ENCODE data around the gene MGAT4A.
"Not testable (repeated sequence)": the region's sequence is repeated elsewhere in the genome, so short reads cannot be mapped to it uniquely, and the experiment has no call there.

The MGAT4A gene

GRCh38 chr2:98728088-98728718 lies 2.7 kb downstream of the MGAT4A start:
- DNase-seq: not testable (repeated sequence)

DNA sequence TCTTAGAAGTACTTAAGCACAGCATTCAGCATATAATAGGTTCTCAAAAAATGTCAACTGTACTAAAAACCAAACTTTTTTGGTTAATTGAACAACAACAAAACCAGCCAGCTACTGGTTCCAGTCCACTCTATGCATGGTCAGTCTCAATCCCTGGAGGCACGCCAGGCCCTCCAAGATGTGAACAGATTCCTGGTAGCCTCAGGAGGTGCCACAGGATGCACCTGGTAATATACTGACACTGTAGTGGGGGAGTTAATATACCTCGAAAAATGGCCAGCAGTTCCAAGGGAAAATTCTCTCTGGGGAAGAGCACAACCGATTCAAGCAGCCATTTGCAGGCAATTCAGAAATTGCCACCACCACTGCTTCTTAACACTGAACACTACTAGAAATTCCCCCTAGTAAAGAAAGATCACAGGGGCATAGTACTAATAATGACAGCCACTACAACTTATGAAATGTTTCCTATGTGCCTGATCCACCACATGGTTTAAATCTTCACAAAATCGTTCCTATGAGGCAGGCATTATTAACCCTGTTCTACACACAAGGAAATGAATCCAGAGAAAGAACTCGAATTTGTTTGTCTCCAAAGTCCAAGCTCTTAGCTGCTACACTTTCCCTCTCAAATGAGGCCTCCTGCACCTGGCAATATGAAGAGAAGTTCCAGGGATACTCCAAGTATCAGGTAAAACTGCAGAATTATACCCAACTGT lies 3.4 kb downstream of the MGAT4A start:
- DNase-seq: no peak

DNA sequence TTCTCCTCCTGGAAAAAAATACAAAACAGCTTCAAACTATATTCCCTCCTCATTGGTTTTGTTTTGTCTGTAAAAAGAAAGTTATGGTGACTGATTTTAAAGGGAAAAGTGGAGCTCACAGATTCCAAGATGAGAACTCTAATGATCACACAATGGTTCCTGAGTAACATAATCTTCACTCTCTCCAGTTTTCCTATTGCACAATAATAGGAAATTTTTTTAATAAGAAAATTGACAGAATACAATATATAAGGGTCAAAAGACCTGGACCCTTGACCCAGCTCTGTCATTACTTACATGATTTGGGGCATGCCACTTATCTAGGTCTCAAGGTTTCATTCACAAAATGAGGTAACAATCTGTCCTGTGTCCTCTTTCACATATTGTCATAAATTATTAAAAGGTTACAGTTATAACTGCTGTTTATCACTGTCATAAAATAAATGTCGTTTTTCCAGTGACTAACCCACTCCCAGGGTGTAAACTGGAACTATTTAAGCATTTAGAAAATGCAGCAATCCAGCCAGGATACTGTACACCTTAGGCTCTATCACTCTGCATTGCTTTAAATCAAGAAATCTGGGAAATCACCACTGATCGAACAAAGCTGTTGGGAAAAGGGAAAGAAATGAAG lies 4.1 kb downstream of the MGAT4A start:
- DNase-seq: no peak

GRCh38 chr2:98726205-98726604 lies 4.7 kb downstream of the MGAT4A start:
- DNase-seq: no peak

- no peak for DNase-seq
Measured at GRCh38 chr2:98720286-98720685, 10.6 kb downstream of the MGAT4A start.

- DNase-seq: no peak
Measured at GRCh38 chr2:98717621-98718020, 13.3 kb downstream of the MGAT4A start.

GRCh38 chr2:98716786-98717185 lies 14.1 kb downstream of the MGAT4A start:
- DNase-seq: no peak

DNA sequence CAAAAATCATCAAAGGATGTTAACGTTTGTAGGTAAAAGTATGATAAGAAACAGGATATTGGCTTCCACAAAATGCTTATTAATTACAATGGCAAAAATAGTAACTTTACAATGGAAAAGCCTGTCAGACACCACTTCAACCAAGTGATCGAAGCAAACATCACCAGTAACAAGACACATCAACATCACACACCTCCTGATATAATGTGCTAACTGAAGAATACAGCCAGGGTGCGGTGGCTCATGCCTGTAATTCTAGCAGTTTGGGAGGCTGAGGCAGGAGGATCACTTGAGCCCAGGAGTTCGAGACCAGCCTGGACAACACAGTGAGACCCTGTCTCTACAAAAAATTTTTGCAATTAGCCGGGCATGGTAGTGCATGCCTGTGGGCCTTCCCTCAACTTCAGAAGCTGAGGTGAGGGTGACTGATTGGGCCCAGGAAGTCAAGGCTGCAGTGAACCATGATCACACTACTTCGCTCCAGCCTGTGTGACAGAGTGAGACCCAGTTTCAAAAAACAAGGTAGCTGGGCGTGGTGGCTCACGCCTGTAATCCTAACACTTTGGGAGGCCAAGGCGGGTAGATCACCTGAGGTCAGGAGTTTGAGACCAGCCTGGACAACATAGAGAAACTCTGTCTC lies 15.0 kb downstream of the MGAT4A start:
- DNase-seq: no peak

GRCh38 chr2:98713332-98714015 lies 17.5 kb downstream of the MGAT4A start:
- DNase-seq: no peak

DNA sequence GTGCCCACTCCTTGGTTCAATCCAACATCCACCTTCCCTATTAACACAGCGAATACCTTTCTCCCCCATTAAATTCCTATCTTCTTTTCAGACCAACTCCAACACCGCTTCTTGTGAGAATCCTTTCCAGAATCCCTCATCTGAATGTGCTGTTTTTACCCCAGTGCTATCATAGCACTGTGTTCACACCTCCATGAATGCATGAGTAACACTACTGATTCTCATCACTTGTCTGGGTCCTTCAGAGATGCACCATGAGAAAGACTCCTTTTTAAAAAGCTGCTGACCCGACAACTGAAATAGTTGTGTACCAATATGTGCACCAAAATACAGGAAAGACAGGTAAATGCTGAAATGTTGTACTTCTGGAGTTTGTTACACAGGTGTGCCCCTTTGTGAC lies 18.8 kb downstream of the MGAT4A start:
- DNase-seq: no peak

GRCh38 chr2:98711506-98711905 lies 19.4 kb downstream of the MGAT4A start:
- no peak for DNase-seq

- DNase-seq: no peak
Measured at GRCh38 chr2:98710734-98711133, 20.2 kb downstream of the MGAT4A start.

DNA sequence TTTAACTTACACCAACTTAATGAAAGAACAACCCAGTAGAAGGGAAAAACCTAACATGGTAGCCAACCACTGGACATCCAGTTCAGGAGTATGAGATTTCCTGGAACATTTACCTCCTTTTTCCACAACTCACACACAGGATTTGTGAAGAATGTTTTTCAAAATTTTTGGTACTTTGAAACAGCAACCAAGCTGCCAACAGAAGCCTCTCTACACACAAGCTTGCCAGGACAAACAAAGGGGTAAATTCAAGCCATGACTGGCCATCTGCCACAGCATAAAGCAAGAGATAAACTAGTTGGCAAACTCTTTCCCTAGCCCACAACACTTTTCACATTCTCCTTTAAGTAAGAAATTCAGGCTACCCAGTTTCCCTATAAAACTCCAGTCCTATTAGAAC lies 21.4 kb downstream of the MGAT4A start:
- DNase-seq: no peak

DNA sequence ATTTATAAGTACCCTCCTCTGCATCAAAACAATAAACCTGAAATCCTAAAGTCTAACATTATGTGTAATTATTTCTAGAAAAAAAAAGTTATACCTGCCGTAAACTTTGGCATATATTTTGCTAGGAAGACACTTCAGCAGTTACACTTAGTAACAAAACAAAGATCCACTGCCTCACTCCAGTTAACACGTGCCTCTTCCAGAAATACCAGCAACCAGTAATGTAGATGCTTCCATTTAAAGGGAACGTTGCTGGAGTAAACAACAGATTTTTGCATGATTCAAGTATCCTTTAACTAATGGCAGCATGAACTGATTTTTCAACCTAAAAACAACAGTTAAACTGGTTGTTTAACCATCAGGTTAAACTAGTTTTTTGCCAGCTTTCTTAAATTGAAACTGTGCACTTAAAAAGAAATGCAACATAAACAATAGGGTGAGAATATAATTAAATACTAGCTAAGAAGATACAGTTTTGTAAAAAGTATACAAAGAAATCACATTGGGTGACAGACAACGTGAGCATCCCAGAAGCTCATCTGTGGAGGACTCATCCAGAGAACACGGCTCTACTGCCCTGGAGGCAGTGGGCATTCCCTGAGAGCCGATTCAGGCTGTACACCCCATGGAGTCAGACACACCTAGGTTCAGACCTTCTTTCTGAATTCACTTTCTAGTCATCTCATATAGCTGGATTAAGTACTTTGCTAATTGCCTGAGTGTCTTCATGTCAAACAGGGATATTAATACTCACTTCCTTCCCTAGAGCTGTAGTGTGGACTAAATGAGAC lies 22.3 kb downstream of the MGAT4A start:
- DNase-seq: no peak

DNA sequence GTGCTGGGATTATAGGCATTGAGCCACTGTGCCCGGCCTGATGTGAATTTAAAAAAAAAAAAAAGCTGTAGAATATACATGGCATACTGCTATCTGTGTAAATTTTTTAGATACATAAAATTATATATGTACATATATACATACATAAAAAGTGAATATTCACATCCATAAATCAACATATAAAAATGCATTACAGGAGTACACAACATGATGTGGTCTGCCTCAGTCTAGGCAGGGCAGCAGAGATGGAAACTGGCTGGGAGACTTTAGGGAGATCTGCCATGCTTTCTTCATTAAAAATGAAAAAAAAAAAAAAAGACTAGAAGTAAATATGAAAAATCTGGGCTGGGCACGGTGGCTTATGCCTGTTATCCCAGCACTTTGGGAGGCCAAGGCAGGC lies 24.3 kb downstream of the MGAT4A start:
- DNase-seq: no peak

GRCh38 chr2:98705333-98705617 lies 25.7 kb downstream of the MGAT4A start:
- no peak for DNase-seq

DNA sequence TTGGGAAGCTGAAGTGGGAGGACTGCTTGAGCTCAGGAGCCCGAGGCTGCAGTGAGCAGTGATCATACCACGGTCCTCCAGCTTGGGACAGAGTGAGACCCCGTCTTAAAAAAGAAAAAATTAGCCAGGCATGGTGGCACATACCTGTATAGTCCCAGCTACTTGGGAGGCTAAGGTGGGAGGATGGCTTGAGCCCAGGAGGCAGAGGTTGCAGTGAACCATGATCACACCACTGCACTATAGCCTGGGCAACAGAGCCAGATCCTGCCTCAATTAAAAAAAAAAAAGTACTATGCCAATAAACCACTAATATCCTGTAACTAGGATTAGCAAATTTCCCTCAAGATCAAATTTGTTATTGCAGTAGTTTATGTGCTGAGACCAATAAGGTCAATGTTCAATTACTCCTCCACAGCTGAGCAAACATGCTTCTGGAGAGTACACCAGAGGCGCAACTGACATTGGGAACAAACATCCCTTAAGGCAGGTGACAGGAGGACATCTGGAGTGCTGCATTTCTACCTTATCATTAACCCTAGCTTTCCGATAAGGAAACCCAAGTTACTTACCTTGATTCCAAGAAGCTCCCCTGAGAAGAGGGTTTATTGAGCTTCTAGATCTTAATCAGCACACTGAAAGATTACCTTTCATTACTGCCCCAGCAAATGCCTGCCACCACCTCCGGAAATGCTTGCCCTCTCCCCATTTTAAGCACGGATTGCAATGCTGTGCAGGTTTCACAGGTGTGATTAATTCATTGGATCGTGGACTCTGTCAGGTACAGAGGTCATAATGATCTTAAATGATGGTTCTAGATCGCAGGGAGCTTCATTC lies 26.2 kb downstream of the MGAT4A start:
- no peak for DNase-seq

DNA sequence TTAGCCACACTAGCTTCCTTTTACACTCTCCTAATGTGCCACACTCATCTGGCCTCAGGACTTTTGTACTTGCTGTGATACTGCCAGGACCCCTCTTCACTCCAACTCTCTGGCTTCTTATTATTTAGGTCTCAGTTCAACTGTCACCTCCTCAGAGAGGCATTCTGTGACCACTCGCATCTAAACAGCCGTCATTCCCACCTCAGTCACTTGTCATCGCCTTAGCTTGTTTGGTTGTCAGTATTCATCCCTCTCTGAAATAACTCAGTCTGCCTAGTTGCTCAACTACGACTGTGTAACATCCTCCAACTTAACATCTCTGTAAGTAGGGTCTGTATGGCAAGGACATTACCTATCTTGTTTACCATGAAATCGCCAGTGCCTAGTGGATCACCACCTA lies 27.2 kb downstream of the MGAT4A start:
- no peak for DNase-seq

DNA sequence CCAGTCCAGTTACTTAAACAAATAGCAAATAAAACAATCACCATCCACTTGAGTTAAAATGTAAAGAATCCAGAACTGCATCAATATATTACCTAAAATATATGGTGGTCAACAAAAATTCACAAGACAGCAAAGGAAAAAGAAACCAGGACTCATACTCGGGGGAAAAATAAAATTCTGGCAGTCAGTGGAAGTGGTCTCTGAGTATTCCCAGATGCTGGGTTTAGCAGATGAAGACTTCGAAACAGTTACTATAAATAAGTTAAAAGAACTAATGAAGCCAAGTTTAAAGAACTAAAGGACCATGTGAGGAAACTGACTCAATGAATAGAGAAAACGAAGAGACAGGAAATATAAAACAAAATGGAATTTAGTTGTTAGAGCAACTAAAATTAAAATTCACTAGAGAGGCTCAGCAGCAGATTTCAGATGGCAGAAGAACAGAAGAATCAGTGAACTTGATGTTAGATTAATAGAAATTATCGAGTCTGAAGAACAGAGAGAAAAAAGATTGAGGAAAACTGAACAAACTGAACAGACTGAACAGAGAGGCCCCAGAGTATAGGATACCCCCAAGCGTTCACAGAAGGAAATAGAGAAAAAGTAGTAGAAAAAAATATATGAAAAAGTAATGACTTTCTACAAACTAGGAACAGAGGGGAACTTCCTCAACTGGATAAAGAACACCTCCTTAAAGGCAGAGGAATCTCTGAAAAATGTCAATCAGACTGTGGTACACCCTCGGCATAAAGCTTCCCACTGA lies 27.9 kb downstream of the MGAT4A start:
- no peak for DNase-seq

- no peak for DNase-seq
Measured at GRCh38 chr2:98702127-98702802, 28.7 kb downstream of the MGAT4A start.
